AG09319 (cell line): Measurements from ENCODE around the gene GOLGA2.

ENCODE experiments used
- DNase-seq: peaks from one replicate; pipeline ENCODE4 v3.0.0-alpha.2; 2010; ENCODE audit warnings: low read depth; ENCODE audit errors: extremely low read depth
- CTCF ChIP-seq: IDR thresholded peaks from 2 replicates; pipeline ENCODE4 v1.5.1; 2011; ENCODE audit warnings: low read depth, mild to moderate bottlenecking, inconsistent platforms, low read length, moderate library complexity

Gene GOLGA2

DNA sequence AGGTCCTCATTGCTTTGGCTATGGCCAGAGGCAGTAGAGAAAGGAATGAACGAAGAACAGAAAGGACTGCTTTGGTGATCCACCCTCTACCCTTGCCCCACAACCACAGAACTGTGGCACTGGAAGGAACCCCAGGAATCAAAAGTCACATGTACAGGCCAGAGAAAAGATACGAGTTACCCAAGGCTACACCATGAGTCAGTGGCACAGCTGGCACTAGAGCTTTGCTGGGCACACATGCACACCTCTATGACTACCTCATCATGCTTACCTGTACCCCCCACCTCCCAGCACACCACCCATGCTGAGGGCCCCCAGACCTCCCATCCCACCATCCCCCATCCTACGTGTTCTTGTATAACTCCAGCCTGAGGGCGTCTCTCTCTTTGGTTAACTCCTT lies 13.1 kb downstream of the GOLGA2 start:
- DNase-seq: no peak
- TF ChIP-seq CTCF: no peak

GRCh38 chr9:128260340-128260739 lies 15.5 kb downstream of the GOLGA2 start:
- DNase-seq: no peak
- TF ChIP-seq CTCF: no peak

GRCh38 chr9:128259156-128259555 lies 16.7 kb downstream of the GOLGA2 start:
- no peak for DNase-seq
- no peak for TF ChIP-seq CTCF

DNA sequence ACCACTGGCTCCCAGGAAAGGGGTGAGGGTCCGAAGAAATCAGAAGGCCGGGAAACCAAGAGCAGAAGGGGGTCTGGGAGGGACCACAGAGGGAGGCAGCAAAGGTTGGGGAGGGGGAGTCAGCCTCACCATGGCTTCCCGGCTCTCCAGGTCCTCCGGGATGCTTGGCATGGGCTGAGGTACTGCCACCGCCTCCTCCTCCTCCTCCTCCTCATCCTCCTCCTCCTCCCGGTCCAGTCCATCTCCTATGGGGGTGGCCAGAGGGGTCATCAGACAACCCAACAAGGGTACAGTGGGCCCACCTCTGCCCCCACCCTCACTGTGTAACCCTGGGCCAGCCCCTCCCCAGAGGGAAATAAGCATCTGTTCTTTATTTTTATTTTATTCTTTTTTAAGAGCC lies 17.5 kb downstream of the GOLGA2 start:
- no peak for TF ChIP-seq CTCF
- no peak for DNase-seq

- DNase-seq: no peak
- no peak for TF ChIP-seq CTCF
These were observed 17.9 kb downstream of the GOLGA2 start for GRCh38 chr9:128257907-128258306.

GRCh38 chr9:128257086-128257825 lies 18.6 kb downstream of the GOLGA2 start:
- TF ChIP-seq CTCF: no peak
- no peak for DNase-seq

DNA sequence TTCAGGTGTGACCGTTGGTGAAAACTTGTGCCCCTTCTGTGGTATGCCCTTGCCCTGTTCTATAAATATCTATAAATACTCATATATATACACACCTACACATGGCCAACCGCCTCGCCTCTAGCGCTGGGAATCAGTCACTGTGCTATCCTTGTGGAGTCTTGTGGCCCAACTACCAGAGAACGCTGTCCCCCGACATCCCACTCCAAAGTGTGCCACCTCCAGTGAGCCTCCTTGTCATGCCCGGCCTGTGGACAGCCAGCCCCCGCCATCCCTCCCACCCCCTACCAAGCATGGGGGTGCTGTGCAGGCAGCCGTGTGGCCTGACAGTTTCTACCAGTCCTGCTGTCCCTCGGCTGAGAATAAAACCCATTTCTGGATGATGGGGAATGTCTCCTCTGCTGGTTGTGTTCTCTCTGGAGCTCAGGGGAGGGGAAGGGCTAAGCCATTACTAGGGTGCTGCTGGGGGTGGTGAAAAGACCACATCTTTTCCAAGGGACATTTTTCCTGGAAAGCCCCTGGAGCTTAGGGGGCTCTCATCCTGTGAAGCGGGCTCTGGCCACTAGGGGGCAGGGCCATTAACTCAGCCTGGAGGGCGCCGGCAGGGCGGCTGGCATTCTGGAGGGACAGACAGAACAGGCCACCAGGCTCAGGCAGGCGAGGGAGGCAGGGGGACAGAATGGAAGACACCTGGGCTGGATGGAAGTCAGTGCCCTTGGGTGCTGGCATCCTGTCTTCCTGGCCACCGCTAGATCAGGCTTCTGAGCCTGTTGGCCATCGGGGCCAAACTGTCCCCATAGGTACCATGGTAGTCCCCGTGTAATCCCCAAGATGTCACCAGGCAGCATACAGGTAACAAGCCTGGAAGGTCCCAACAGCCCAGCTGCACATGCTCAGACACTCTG lies 20.7 kb downstream of the GOLGA2 start:
- TF ChIP-seq CTCF: peak; percentile 93

More for the DNA sequence above, 20.7 kb downstream of the GOLGA2 start:
- no peak for DNase-seq
